K562 (cell line): ENCODE results near the gene CEND1. TPM values are rescaled to one million over a fixed set of nuclear protein-coding genes. Genes with fewer than 3 reads are reported as not detected.

Experiments
- polyA plus RNA-seq, 8 experiments: library from polyadenylated mRNA; depleted of rRNA in 4 of 8; stranded (reverse) in 5 of 8; unstranded in 3 of 8; fragments of >200 nt; fragmentation: Nextera tagmentation in 2 of 8; fragmentation: Illumina TruSeq in 1 of 8; extraction: Ambion mirVana in 2 of 8; extraction: Trizol in 1 of 8; gene quantifications; 2 replicates each; pipeline versions ENCODE4 v1.2.1 to v1.2.3, GENCODE V29; 2011 to 2014; ENCODE audit warnings: inconsistent platforms in 1 of 8, missing spikeins in 1 of 8
- total RNA-seq, 7 experiments: library from RNA; depleted of rRNA in 6 of 7; stranded (reverse); fragments of >200 nt in 6 of 7; fragmentation: Illumina TruSeq in 2 of 7; extraction: Trizol in 2 of 7; gene quantifications; 2 replicates each; pipeline versions ENCODE4 v1.2.1 to v1.2.3, GENCODE V29; 2011 to 2021; ENCODE audit warnings: low replicate concordance in 1 of 7
- TF ChIP-seq, protein P1 (sequence below): fragments of 250-450 bp; sonication (Bioruptor Pico); IDR thresholded peaks from 2 replicates; pipeline ENCODE4 v1.4.0; 2020; ENCODE audit warnings: mild to moderate bottlenecking, moderate library complexity, borderline replicate concordance
- TF ChIP-seq, protein P2 (sequence below): sonication (generic); formaldehyde crosslinking; IDR thresholded peaks from 2 replicates; pipeline ENCODE4 v1.8.1; 2023; ENCODE audit warnings: mild to moderate bottlenecking, missing genetic modification reagents

CEND1 gene
- total and polyA plus RNA-seq, 9 of the 15 experiments (the other 6 are each of a cell fraction or from before 2014, with no cell fraction given): 0.13 to 0.18 (median 0.16) TPM; not detected in 6

DNA sequence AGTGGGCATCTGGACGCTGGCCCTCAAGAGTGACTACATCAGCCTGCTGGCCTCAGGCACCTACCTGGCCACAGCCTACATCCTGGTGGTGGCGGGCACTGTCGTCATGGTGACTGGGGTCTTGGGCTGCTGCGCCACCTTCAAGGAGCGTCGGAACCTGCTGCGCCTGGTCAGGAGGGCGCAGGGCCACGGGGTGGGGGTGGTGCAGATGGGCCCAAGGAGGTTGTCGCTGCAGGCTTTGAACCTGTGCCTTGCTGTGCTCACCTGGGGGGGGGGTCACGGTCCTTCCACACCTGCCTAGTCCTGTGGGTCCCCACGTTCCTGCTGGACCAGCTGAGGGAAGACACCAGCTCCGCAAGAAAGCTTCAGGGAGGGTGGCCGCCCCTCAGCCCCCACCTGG, 46.4 kb upstream of the CEND1 start (continued):
- TF ChIP-seq, protein P1, sequence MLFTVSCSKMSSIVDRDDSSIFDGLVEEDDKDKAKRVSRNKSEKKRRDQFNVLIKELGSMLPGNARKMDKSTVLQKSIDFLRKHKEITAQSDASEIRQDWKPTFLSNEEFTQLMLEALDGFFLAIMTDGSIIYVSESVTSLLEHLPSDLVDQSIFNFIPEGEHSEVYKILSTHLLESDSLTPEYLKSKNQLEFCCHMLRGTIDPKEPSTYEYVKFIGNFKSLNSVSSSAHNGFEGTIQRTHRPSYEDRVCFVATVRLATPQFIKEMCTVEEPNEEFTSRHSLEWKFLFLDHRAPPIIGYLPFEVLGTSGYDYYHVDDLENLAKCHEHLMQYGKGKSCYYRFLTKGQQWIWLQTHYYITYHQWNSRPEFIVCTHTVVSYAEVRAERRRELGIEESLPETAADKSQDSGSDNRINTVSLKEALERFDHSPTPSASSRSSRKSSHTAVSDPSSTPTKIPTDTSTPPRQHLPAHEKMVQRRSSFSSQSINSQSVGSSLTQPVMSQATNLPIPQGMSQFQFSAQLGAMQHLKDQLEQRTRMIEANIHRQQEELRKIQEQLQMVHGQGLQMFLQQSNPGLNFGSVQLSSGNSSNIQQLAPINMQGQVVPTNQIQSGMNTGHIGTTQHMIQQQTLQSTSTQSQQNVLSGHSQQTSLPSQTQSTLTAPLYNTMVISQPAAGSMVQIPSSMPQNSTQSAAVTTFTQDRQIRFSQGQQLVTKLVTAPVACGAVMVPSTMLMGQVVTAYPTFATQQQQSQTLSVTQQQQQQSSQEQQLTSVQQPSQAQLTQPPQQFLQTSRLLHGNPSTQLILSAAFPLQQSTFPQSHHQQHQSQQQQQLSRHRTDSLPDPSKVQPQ (CRISPR knock-in tag): no peak
- TF ChIP-seq, protein P2, sequence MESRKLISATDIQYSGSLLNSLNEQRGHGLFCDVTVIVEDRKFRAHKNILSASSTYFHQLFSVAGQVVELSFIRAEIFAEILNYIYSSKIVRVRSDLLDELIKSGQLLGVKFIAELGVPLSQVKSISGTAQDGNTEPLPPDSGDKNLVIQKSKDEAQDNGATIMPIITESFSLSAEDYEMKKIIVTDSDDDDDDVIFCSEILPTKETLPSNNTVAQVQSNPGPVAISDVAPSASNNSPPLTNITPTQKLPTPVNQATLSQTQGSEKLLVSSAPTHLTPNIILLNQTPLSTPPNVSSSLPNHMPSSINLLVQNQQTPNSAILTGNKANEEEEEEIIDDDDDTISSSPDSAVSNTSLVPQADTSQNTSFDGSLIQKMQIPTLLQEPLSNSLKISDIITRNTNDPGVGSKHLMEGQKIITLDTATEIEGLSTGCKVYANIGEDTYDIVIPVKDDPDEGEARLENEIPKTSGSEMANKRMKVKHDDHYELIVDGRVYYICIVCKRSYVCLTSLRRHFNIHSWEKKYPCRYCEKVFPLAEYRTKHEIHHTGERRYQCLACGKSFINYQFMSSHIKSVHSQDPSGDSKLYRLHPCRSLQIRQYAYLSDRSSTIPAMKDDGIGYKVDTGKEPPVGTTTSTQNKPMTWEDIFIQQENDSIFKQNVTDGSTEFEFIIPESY: peak; percentile 71; the same call in 1 of the 2 replicates
- TF ChIP-seq, all 486 proteins: peak for 2
